ENCODE data around the gene UGGT1. TPM values are rescaled to one million over a fixed set of nuclear protein-coding genes. Genes with fewer than 3 reads are reported as not detected.
A peak's percentile ranks its signal among the peaks of the same experiment; 100 is the strongest.

UGGT1 gene
- total RNA-seq, 6 donors from 2014 or later = 34.1 to 103 (median 43.1) TPM

- no peak for ATAC-seq (ENCODE audit: low FRiP score in 2 of 2)
- DNase-seq = no peak
- Histone ChIP-seq H3K4me3 (no peak overlapping the region), H3K36me3 (no peaks in the 10 kb centered on the region), H3K4me1 (peaks cover 4 to 17% (median 10%) of the 10 kb centered on the region in 4 donors), H3K27ac (no peak overlapping the region), H3K27me3 (no peaks in the 10 kb centered on the region), H3K9me3 (no peaks in the 10 kb centered on the region)
- 90 to 94% methylated on average over 8 of the region's 8 CpGs for WGBS, 2 donors
- TF ChIP-seq EP300 (IDR thresholded peaks at IDR 0.05) = no peak
Observed at GRCh38 chr2:128235581-128235980, 144.6 kb downstream of the UGGT1 start.

DNA sequence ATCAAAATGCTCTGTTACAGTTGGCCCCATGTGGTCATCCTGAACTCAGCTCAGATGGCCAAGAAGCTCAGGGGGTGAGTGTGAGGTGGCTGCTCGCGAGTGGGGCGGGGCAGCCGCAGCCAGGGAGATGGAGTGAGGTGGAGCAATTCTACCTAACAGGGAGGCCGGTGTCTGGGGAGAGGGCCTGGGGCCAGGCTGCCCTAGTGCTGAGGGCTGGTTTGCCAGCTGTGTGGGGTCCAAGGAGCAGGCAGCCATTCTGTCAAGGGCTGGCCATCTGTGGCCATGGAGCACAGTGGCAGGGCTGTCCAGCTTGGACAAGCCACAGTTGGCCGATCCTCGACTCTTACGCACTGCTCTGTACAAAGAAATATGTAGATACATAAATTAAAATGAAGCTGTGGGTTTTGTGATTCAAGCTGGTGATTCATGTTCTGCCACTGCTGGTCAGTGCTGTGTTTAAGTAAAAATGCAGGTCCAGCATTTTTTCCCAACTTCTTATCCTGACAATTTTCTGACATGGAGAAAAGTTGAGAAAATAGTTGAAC lies 145.6 kb downstream of the UGGT1 start:
- no peak overlapping the region for H3K27ac ChIP-seq
- TF ChIP-seq, protein P1, sequence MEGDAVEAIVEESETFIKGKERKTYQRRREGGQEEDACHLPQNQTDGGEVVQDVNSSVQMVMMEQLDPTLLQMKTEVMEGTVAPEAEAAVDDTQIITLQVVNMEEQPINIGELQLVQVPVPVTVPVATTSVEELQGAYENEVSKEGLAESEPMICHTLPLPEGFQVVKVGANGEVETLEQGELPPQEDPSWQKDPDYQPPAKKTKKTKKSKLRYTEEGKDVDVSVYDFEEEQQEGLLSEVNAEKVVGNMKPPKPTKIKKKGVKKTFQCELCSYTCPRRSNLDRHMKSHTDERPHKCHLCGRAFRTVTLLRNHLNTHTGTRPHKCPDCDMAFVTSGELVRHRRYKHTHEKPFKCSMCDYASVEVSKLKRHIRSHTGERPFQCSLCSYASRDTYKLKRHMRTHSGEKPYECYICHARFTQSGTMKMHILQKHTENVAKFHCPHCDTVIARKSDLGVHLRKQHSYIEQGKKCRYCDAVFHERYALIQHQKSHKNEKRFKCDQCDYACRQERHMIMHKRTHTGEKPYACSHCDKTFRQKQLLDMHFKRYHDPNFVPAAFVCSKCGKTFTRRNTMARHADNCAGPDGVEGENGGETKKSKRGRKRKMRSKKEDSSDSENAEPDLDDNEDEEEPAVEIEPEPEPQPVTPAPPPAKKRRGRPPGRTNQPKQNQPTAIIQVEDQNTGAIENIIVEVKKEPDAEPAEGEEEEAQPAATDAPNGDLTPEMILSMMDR (IDR thresholded peaks at IDR 0.05) = no peak
- TF ChIP-seq POLR2A (IDR thresholded peaks at IDR 0.05) (no peak), EP300 (IDR thresholded peaks at IDR 0.05) (no peak), POLR2AphosphoS5 (IDR thresholded peaks at IDR 0.05) (no peak)
- no peak overlapping the region for H3K4me3 ChIP-seq
- H3K36me3 ChIP-seq = no peaks in the 10 kb centered on the region
- WGBS, 2 donors = 82 to 97% methylated on average over 7 to 8 of the region's 8 CpGs
- no peaks in the 10 kb centered on the region for H3K9me3 ChIP-seq
- peak in 1 of 2 donors; percentile 68 for DNase-seq
- H3K27me3 ChIP-seq = no peaks in the 10 kb centered on the region
- peaks cover 4 to 17% (median 10%) of the 10 kb centered on the region in 4 donors for H3K4me1 ChIP-seq
- ATAC-seq (ENCODE audit: low FRiP score in 2 of 2) = no peak

- WGBS, 2 donors = 50 to 77% methylated on average over 2 of the region's 2 CpGs
- TF ChIP-seq, protein P1 (IDR thresholded peaks at IDR 0.05) = no peak
- TF ChIP-seq POLR2A (IDR thresholded peaks at IDR 0.05) = no peak
- no peak for TF ChIP-seq POLR2AphosphoS5 (IDR thresholded peaks at IDR 0.05)
- TF ChIP-seq EP300 (IDR thresholded peaks at IDR 0.05) = no peak
- Histone ChIP-seq H3K27ac (no peak overlapping the region), H3K4me1 (peaks cover 4 to 17% (median 10%) of the 10 kb centered on the region in 4 donors), H3K9me3 (no peaks in the 10 kb centered on the region), H3K4me3 (no peak overlapping the region), H3K27me3 (no peaks in the 10 kb centered on the region), H3K36me3 (no peaks in the 10 kb centered on the region)
- no peak for ATAC-seq (ENCODE audit: low FRiP score in 2 of 2)
- DNase-seq = no peak
Observed at GRCh38 chr2:128237081-128237534, 146.1 kb downstream of the UGGT1 start.

DNA sequence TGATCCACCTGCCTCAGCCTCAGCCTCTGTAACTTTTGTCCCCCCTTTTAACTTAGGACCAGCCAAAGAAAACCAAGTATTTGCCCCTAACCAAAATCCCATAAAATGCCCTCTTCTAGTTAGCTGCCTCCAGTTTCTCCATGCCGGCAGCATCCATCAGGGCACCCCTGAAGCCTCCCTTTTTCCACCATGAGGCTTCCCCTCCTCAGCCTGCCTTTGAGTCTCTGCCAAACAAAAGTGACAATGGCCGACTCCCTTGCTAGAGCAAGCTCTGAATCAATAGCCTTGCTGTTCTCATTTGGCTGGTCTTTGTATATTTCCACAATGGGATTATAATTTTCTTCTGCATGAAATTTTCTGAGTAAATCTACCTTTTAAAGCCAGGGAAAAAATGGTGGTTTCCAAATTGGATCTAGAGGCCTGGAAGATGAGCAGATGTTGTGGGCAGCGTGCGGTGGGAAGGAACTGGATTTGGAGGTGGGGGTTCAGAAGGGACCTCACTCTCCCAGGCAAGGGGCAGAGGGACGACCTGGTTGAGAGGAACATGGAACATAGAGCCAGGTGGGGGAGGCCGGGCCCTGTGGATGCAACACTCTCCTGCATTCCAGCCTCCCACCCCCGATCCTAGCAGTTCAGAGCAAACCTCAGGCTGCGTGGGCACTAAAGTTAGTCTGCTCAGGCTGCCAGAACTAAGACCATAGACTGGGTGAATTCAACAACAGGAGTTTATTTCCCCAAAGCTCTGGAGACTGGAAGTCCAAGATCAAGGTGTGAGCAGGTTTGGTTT lies 147.1 kb downstream of the UGGT1 start:
- Histone ChIP-seq H3K27ac (no peak overlapping the region), H3K4me1 (peaks cover under 1 to 9% (median 5%) of the 10 kb centered on the region in 4 donors), H3K36me3 (no peaks in the 10 kb centered on the region), H3K27me3 (no peaks in the 10 kb centered on the region), H3K9me3 (no peaks in the 10 kb centered on the region), H3K4me3 (no peak overlapping the region)
- no peak for ATAC-seq (ENCODE audit: low FRiP score in 2 of 2)
- TF ChIP-seq, protein P1 (IDR thresholded peaks at IDR 0.05) = no peak
- TF ChIP-seq POLR2A (IDR thresholded peaks at IDR 0.05) (no peak), POLR2AphosphoS5 (IDR thresholded peaks at IDR 0.05) (no peak), EP300 (IDR thresholded peaks at IDR 0.05) (no peak)
- no peak for DNase-seq
- WGBS, 2 donors = 88 to 93% methylated on average over 8 of the region's 8 CpGs

DNA sequence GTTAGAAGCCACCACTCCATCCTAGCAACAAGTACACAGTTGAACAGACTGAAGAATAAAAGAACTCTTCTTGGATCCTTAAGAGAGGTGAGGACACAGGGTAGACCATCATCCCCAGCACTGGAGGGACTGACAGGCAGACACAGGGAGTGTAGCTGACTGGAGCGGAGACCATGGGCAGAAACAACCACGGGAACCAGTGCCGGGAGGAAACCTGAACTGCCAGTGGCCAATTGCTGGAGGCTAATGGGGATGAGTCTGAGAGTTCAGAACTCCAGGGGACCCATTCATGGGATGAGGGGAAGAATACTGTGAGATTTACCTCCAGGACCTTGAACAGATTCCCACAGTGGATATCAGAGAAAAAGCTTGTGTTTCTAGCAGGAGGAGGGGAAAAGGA lies 150.9 kb downstream of the UGGT1 start:
- DNase-seq (no peak), ATAC-seq (ENCODE audit: low FRiP score in 2 of 2) (no peak)
- Histone ChIP-seq H3K4me1 (no peaks in the 10 kb centered on the region), H3K36me3 (no peaks in the 10 kb centered on the region), H3K27me3 (no peaks in the 10 kb centered on the region), H3K9me3 (no peaks in the 10 kb centered on the region), H3K4me3 (no peak overlapping the region), H3K27ac (no peak overlapping the region)
- no peak for TF ChIP-seq EP300 (IDR thresholded peaks at IDR 0.05)
- no peak for TF ChIP-seq POLR2AphosphoS5 (IDR thresholded peaks at IDR 0.05)
- TF ChIP-seq, protein P1 (IDR thresholded peaks at IDR 0.05) = no peak
- no peak for TF ChIP-seq POLR2A (IDR thresholded peaks at IDR 0.05)
- WGBS, 2 donors = 79 to 84% methylated on average over 3 of the region's 3 CpGs

Small RNAs within 50 kb of the gene (small RNA-seq; reads per million reads assigned to genes)
- 0 reads per million in 4 donors for gene AC108059.2
- gene AC108059.3 = 0 reads per million in 4 donors
- gene DYNLT3P2 = 0 reads per million in 4 donors
- gene RF00019 = 0 reads per million in 4 donors

Other genes starting within 250 kb of the UGGT1 start
- gene POLR2D, start 233.0 kb upstream of the UGGT1 start, total RNA-seq = 10 to 100 TPM; 11.8 to 22.1 (median 16.7) TPM
- gene AMMECR1L, start 205.2 kb upstream of the UGGT1 start, total RNA-seq = 10 to 100 TPM; 11.5 to 17.8 (median 14.3) TPM
- 10 to 100 TPM in 4 of 6 donors, 1 to 10 TPM in 2; 9.8 to 20.7 (median 17.2) TPM for gene SAP130, start 63.1 kb upstream of the UGGT1 start, total RNA-seq
- 10 to 100 TPM; 24.0 to 96.8 (median 37.0) TPM for gene HS6ST1, start 227.7 kb downstream of the UGGT1 start, total RNA-seq